ENCODE measurements around the gene FBLN1. TPM values are rescaled to one million over a fixed set of nuclear protein-coding genes. Genes with fewer than 3 reads are reported as not detected.

FBLN1 gene
- total and polyA plus RNA-seq, 2 donors (not counting 3 experiments of a cell fraction or from before 2014, with no cell fraction given): 1.2 to 4.0 TPM

GRCh38 chr22:45478108-45478771, 24.4 kb upstream of the FBLN1 start:
- no peak overlapping the region for H3K4me3 ChIP-seq (replicated peaks in 1 of 3; ENCODE audit: insufficient read depth in 1 of 3, low read depth in 1 of 3, low read length in 3 of 3)
- no peak for FAIRE-seq
- DNase-seq (ENCODE audit: low read depth, low spot score): no peak
- no peak overlapping the region for H3K9ac ChIP-seq (replicated peaks; ENCODE audit: extremely low read depth, insufficient read depth, low read length)
- no peaks in the 10 kb centered on the region for H3K79me2 ChIP-seq (ENCODE audit: control insufficient read depth, insufficient read depth, low read length)
- H3K4me2 ChIP-seq (ENCODE audit: insufficient read depth, low read length): no peak overlapping the region
- no peak for TF ChIP-seq EZH2 (IDR thresholded peaks at IDR 0.05; ENCODE audit: borderline replicate concordance, low read depth, low read length, severe bottlenecking)
- TF ChIP-seq GATA2 (IDR thresholded peaks at IDR 0.05; ENCODE audit: insufficient read depth, insufficient read length, low read depth, low read length): no peak
- no peak for TF ChIP-seq JUN (IDR thresholded peaks at IDR 0.05; ENCODE audit: borderline replicate concordance, insufficient read depth, insufficient read length, low read depth)
- TF ChIP-seq MYC (IDR thresholded peaks at IDR 0.05; ENCODE audit: low read depth, low read length): no peak
- TF ChIP-seq FOS (IDR thresholded peaks at IDR 0.05; ENCODE audit: borderline replicate concordance, insufficient read depth, low read length): no peak
- TF ChIP-seq MAX (IDR thresholded peaks at IDR 0.05; ENCODE audit: insufficient read depth, insufficient read length): no peak
- TF ChIP-seq POLR2A (IDR thresholded peaks at IDR 0.05; ENCODE audit: low read depth, low read length): no peak
- TF ChIP-seq CTCF (IDR thresholded peaks at IDR 0.05; ENCODE audit: extremely low read depth in 1 of 2, insufficient read depth in 1 of 2, low read depth in 1 of 2, low read length in 2 of 2): no peak
- TF ChIP-seq POLR2AphosphoS5 (IDR thresholded peaks at IDR 0.05; ENCODE audit: insufficient read depth, low read depth, low read length): no peak
- no peaks in the 10 kb centered on the region for H3K27me3 ChIP-seq (ENCODE audit: control insufficient read depth in 2 of 2, insufficient read depth in 2 of 2, low read length in 2 of 2)
- H2AFZ ChIP-seq (ENCODE audit: low read depth, low read length): no peak overlapping the region
- ChIA-PET CTCF (no interaction called here), POLR2A (no interaction called here)
- intact Hi-C loops (cut with micrococcal nuclease) (no loop called here), dilution Hi-C loops (cut with MboI; ENCODE audit: extremely low pct_ligation_motif_present, low sequenced_read_pairs) (no loop called here)
- H4K20me1 ChIP-seq (replicated peaks; ENCODE audit: control insufficient read depth, extremely low read depth, insufficient read depth, low read length): no peaks in the 10 kb centered on the region
- H3K9me1 ChIP-seq (replicated peaks; ENCODE audit: control insufficient read depth, extremely low read depth, insufficient read depth, low read length): no peaks in the 10 kb centered on the region
- BruUV-seq (replicated peaks): no TSS peak
- no peaks in the 10 kb centered on the region for H3K4me1 ChIP-seq (ENCODE audit: control insufficient read depth, extremely low read depth, insufficient read depth, low read length)
- no peaks in the 10 kb centered on the region for H3K36me3 ChIP-seq (ENCODE audit: control insufficient read depth in 2 of 2, extremely low read depth in 1 of 2, insufficient read depth in 2 of 2, low read length in 2 of 2)
- no peak overlapping the region for H3K27ac ChIP-seq (ENCODE audit: insufficient read depth, low read depth, low read length)
- H3K9me3 ChIP-seq (replicated peaks; ENCODE audit: control insufficient read depth, insufficient read depth, low read length): no peaks in the 10 kb centered on the region

Data from endothelial cell of umbilical vein (primary cell).